A549 (cell line): Measurements from ENCODE around the gene TUG1.

Experiments used
- CTCF ChIP-seq: fragments of >200 bp; sonication (Bioruptor Twin); formaldehyde crosslinking; IDR thresholded peaks from 3 replicates; pipeline ENCODE4 v1.5.1; 2016
- FOSL2 ChIP-seq, 2 experiments: fragments of 450-650 bp in 1 of 2; fragments of >200 bp in 1 of 2; sonication (Bioruptor Twin) in 1 of 2; formaldehyde crosslinking; IDR thresholded peaks; 2 replicates each; pipeline versions ENCODE4 v1.5.0 to v1.6.1; 2016 to 2020; ENCODE audit warnings: mild to moderate bottlenecking in 1 of 2, moderate library complexity in 1 of 2
- JUNB ChIP-seq: fragments of >200 bp; sonication (Bioruptor Twin); formaldehyde crosslinking; IDR thresholded peaks from 2 replicates; pipeline ENCODE4 v1.6.1; 2016
- MAX ChIP-seq: IDR thresholded peaks from 2 replicates; pipeline ENCODE4 v1.6.1; 2012
- POLR2A ChIP-seq: IDR thresholded peaks from 2 replicates; pipeline ENCODE4 v1.6.1; 2012; ENCODE audit warnings: mild to moderate bottlenecking, low read length
- RAD21 ChIP-seq, 2 experiments: fragments of >200 bp in 1 of 2; sonication (Bioruptor Twin) in 1 of 2; formaldehyde crosslinking in 1 of 2; IDR thresholded peaks in 1 of 2; conservative IDR thresholded peaks in 1 of 2; 2 replicates in 1 of 2; 3 replicates in 1 of 2; pipeline ENCODE4 v1.6.1; 2012 to 2018; ENCODE audit warnings: inconsistent platforms in 1 of 2
- TP53 ChIP-seq: fragments of 250-450 bp; sonication (Bioruptor Pico); IDR thresholded peaks from 2 replicates; pipeline ENCODE4 v1.5.0; 2021; ENCODE audit warnings: mild to moderate bottlenecking, moderate library complexity

GRCh38 chr22:30946354-30946753 lies 22.7 kb upstream of the TUG1 start:
- TF ChIP-seq FOSL2 (IDR thresholded peaks at IDR 0.05) (no peak), FOSL2 (CRISPR knock-in tag; IDR thresholded peaks at IDR 0.05) (no peak), CTCF (no peak), TP53 (no peak), RAD21 (conservative IDR thresholded peaks at IDR 0.05 in 1 of 2, IDR thresholded peaks at IDR 0.05 in 1 of 2) (no peak), JUNB (no peak), MAX (no peak), POLR2A (no peak)
